GM12872 (cell line): ENCODE results near the gene PARD3B.

Experiments used
- CTCF ChIP-seq: IDR thresholded peaks from 3 replicates; pipeline ENCODE4 v1.5.1; 2011; ENCODE audit warnings: low read depth, mild to moderate bottlenecking, low read length, moderate library complexity; ENCODE audit not compliant: insufficient read depth

The PARD3B gene

GRCh38 chr2:205637779-205638503, 1092.7 kb downstream of the PARD3B start:
- no peak for TF ChIP-seq CTCF

- no peak for TF ChIP-seq CTCF
Measured at GRCh38 chr2:205640716-205641115, 1095.4 kb downstream of the PARD3B start.

GRCh38 chr2:205642599-205643356, 1097.5 kb downstream of the PARD3B start:
- no peak for TF ChIP-seq CTCF

- no peak for TF ChIP-seq CTCF
Measured at GRCh38 chr2:205643391-205643885, 1098.2 kb downstream of the PARD3B start.

GRCh38 chr2:205644018-205644417, 1098.7 kb downstream of the PARD3B start:
- TF ChIP-seq CTCF = no peak

GRCh38 chr2:205646680-205647079, 1101.4 kb downstream of the PARD3B start:
- TF ChIP-seq CTCF = no peak

- no peak for TF ChIP-seq CTCF
Measured at GRCh38 chr2:205650450-205650849, 1105.2 kb downstream of the PARD3B start.
